Measurements from ENCODE around the gene FILIP1L. TPM values are rescaled to one million over a fixed set of nuclear protein-coding genes. Genes with fewer than 3 reads are reported as not detected.

FILIP1L gene
- total and polyA plus RNA-seq, 2 of the 13 experiments (the other 11 are each of a cell fraction or from before 2014, with no cell fraction given) = 8.1 to 187 TPM

DNA sequence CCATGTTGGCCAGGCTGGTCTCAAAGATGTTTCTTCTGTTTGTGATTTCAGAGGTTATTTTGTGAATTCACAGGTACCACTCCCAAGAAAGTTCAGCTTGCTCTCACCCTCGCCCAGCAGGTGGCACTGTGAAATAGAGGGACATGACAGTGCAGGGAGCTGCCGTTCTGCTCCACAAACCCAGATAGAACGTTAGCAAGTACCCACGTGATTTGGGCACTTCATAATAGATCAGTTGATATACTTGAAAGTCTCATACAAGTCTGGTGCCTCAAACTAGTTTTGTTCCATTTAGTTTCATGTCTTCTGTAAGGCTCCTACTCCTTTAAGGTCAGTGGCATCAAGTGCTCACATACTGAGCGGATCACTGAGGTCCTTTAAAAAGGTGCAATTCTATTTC is 45.5 kb downstream of the FILIP1L start:
- Histone ChIP-seq H3K27ac (ENCODE audit: extremely low read length, insufficient read depth, low read length) (no peak overlapping the region), H4K20me1 (ENCODE audit: insufficient read depth, low read length) (no peaks in the 10 kb centered on the region), H3K79me2 (ENCODE audit: insufficient read depth, low read length) (peaks cover 3% of the 10 kb centered on the region), H3K4me1 (ENCODE audit: insufficient read depth, low read length) (peaks cover 94% of the 10 kb centered on the region), H2AFZ (ENCODE audit: low read length) (no peak overlapping the region), H3K4me2 (ENCODE audit: low read depth, low read length) (no peak overlapping the region), H3K9ac (ENCODE audit: insufficient read depth, low read depth, low read length) (no peak overlapping the region), H3K9me3 (ENCODE audit: low read length) (no peaks in the 10 kb centered on the region), H3K27me3 (ENCODE audit: control insufficient read depth in 1 of 2, insufficient read depth in 2 of 2, low read length in 2 of 2) (no peaks in the 10 kb centered on the region), H3K4me3 (replicated peaks in 1 of 3; ENCODE audit: insufficient read depth in 1 of 3, low read depth in 2 of 3, low read length in 3 of 3) (no peak overlapping the region), H3K36me3 (replicated peaks in 1 of 2; ENCODE audit: control insufficient read depth in 1 of 2, insufficient read depth in 2 of 2, low read length in 2 of 2) (no peaks in the 10 kb centered on the region)
- in situ Hi-C loops (cut with HindIII; ENCODE audit: extremely low pct_ligation_motif_present, low pct_unique_long_range_greater_than_20kb) (loop anchor here (5.0 kb wide), 1 partner anchor 183 kb away; no protein-coding TSS in a partner anchor), intact Hi-C loops (cut with micrococcal nuclease; ENCODE audit: unreplicated experiment) (loop anchor here (1.0 to 2.0 kb wide), 2 partner anchors 185 to 226 kb away; no protein-coding TSS in a partner anchor)
- BruUV-seq (replicated peaks) = no TSS peak
- CTCF ChIA-PET (ENCODE audit: low intra/inter-chr PET ratio, low total read pairs) = interaction anchor here (2.2 to 2.3 kb wide), 2 partner anchors 21 to 185 kb away, joined by 11 to 17 read pairs; no protein-coding TSS in a partner anchor
- FAIRE-seq (peak; percentile 52), DNase-seq (ENCODE audit: low spot score) (peak; percentile 79), ATAC-seq (peak; percentile 95)
- 10% methylated on average over 5 of the region's 5 CpGs for WGBS (ENCODE audit: low lambda C conversion rate)
- POLR2A ChIA-PET = interaction anchor here (1.0 to 1.5 kb wide), 5 partner anchors 8 to 197 kb away, joined by 3 to 8 read pairs (median 5); partner anchors contain the start of gene TBC1D23
- TF ChIP-seq SALL1 (CRISPR knock-in tag; IDR thresholded peaks at IDR 0.05) (peak; percentile 74), MIER2 (CRISPR knock-in tag; IDR thresholded peaks at IDR 0.05) (0 out of 2 replicates have a peak, but pooled peaks have one; percentile 33), JUN (CRISPR knock-in tag; IDR thresholded peaks at IDR 0.05) (no peak), PAXIP1 (CRISPR knock-in tag; conservative IDR thresholded peaks at IDR 0.05) (0 out of 2 replicates have a peak, but pooled peaks have one; percentile 20), IRF1 (CRISPR knock-in tag; IDR thresholded peaks at IDR 0.05; ENCODE audit: low read depth) (no peak), SOX5 (CRISPR knock-in tag; IDR thresholded peaks at IDR 0.05; ENCODE audit: borderline replicate concordance) (peak; percentile 43; the same call in 1 of the 2 replicates), ELF1 (CRISPR knock-in tag; IDR thresholded peaks at IDR 0.05) (no peak), ZSCAN31 (CRISPR knock-in tag; IDR thresholded peaks at IDR 0.05; ENCODE audit: low read depth) (peak; percentile 49; the same call in 1 of the 2 replicates), ELF3 (CRISPR knock-in tag; IDR thresholded peaks at IDR 0.05) (0 out of 2 replicates have a peak, but pooled peaks have one; percentile 45), PAWR (CRISPR knock-in tag; IDR thresholded peaks at IDR 0.05; ENCODE audit: borderline replicate concordance) (no peak), ZNF724P (CRISPR knock-in tag; IDR thresholded peaks at IDR 0.05; ENCODE audit: borderline replicate concordance) (no peak), IRF2 (CRISPR knock-in tag; IDR thresholded peaks at IDR 0.05) (peak; percentile 68; the same call in 1 of the 2 replicates), ZNF674 (CRISPR knock-in tag; IDR thresholded peaks at IDR 0.05; ENCODE audit: low read depth) (no peak), THAP11 (CRISPR knock-in tag; IDR thresholded peaks at IDR 0.05) (peak; percentile 60), TARDBP (CRISPR knock-in tag; IDR thresholded peaks at IDR 0.05) (0 out of 2 replicates have a peak, but pooled peaks have one; percentile 50), KDM2A (CRISPR knock-in tag; IDR thresholded peaks at IDR 0.05; ENCODE audit: borderline replicate concordance, low read depth) (peak; percentile 55; the same call in 1 of the 2 replicates)
- TF ChIP-seq, protein P1, sequence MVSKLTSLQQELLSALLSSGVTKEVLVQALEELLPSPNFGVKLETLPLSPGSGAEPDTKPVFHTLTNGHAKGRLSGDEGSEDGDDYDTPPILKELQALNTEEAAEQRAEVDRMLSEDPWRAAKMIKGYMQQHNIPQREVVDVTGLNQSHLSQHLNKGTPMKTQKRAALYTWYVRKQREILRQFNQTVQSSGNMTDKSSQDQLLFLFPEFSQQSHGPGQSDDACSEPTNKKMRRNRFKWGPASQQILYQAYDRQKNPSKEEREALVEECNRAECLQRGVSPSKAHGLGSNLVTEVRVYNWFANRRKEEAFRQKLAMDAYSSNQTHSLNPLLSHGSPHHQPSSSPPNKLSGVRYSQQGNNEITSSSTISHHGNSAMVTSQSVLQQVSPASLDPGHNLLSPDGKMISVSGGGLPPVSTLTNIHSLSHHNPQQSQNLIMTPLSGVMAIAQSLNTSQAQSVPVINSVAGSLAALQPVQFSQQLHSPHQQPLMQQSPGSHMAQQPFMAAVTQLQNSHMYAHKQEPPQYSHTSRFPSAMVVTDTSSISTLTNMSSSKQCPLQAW (CRISPR knock-in tag; IDR thresholded peaks at IDR 0.05) = peak; percentile 77

All from HepG2 (cell line).